Duodenal mucosa (tissue), 2 donors: ENCODE results near the gene ALLC.
"Not testable (repeated sequence)": the region's sequence is repeated elsewhere in the genome, so short reads cannot be mapped to it uniquely, and the experiment has no call there.

Experiments used
- H3K27ac ChIP-seq: one replicate; pipeline ENCODE4 v1.7.0; 2013; ENCODE audit warnings: low read depth, low read length
- H3K27me3 ChIP-seq, 2 donors: one replicate each; pipeline ENCODE4 v1.7.0; 2013; ENCODE audit warnings: low read length in 2 of 2, control low read depth in 1 of 2; ENCODE audit not compliant: insufficient read depth in 2 of 2, control insufficient read depth in 1 of 2
- H3K36me3 ChIP-seq, 2 donors: one replicate each; pipeline ENCODE4 v1.7.0; 2013; ENCODE audit warnings: low read length in 2 of 2, control low read depth in 1 of 2; ENCODE audit not compliant: insufficient read depth in 2 of 2, control insufficient read depth in 1 of 2
- H3K4me1 ChIP-seq, 2 donors: one replicate each; pipeline ENCODE4 v1.7.0; 2013; ENCODE audit warnings: low read length in 2 of 2, control low read depth in 1 of 2; ENCODE audit not compliant: insufficient read depth in 2 of 2, control insufficient read depth in 1 of 2
- H3K4me3 ChIP-seq, 2 donors: one replicate each; pipeline ENCODE4 v1.7.0; 2013; ENCODE audit warnings: low read length in 2 of 2, low read depth in 1 of 2
- H3K9ac ChIP-seq, 2 donors: one replicate each; pipeline ENCODE4 v1.7.0; 2013; ENCODE audit warnings: low read length in 2 of 2, low read depth in 1 of 2
- H3K9me3 ChIP-seq, 2 donors: one replicate each; pipeline ENCODE4 v1.7.0; 2013; ENCODE audit warnings: low read length in 2 of 2, control low read depth in 1 of 2; ENCODE audit not compliant: control insufficient read depth in 1 of 2

Gene ALLC

DNA sequence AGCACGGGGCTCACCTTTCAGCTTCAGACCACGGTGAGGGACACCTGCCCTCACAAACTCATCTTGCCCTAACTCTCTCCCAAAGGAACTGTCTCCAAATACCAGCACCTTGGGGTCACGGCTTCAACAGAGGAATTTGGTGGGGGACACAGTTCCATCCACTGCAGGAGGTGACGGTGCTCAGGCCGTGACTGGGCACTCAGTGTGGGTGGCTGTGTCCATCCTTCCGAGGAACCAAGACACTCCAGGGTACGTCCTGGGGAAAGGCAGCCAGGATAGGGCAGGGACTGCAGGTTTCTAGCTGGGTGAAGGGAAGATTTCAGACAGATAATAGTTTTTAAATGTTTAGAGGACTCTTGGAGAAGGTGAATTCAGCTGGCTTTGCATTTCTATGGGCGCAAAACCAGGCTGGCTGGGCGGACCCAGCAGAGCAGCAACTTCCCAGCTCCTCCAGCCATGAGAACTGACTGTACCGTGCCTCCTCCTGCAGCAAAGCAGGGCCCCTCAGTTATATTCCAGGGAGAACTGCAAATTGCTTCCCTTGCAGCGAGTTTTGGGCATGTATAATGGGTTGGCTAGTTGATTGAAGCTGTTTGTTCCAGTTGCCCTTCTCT lies 23.9 kb upstream of the ALLC start:
- H3K27me3 ChIP-seq, result no peaks in the 10 kb centered on the region
- no peaks in the 10 kb centered on the region for H3K36me3 ChIP-seq
- no peak overlapping the region for H3K27ac ChIP-seq
- no peaks in the 10 kb centered on the region for H3K9me3 ChIP-seq
- no peak overlapping the region for H3K9ac ChIP-seq
- no peaks in the 10 kb centered on the region for H3K4me1 ChIP-seq
- H3K4me3 ChIP-seq, result no peak overlapping the region

DNA sequence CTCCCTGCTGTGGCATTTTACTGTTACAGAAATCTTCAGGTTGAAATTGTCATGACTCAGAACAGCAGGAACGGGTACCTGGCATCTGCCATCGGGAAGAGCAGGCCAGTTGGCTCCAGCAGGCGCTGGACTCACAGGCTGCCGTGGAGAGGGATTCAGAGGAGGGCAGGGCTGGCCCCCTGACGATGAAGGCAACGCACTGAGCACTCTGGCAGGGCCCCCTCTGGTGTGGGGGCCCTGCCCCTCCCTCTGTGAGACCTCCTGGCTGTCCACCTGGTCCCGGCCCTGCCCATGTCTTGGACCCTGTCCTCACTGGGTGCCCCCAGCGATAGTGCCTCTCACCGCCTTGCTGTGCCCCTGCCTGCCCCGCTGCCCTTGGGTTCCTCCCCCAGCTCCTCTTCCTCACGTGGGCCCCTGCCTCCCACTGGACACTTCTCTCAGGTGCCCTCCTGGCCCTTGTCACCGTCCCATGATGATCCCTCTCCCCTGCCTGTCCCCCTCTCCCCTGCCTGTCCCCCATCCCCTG lies 23.3 kb upstream of the ALLC start:
- Histone ChIP-seq H3K27me3 (no peaks in the 10 kb centered on the region), H3K9me3 (no peaks in the 10 kb centered on the region), H3K27ac (no peak overlapping the region), H3K36me3 (no peaks in the 10 kb centered on the region), H3K4me3 (no peak overlapping the region), H3K9ac (no peak overlapping the region), H3K4me1 (no peaks in the 10 kb centered on the region)

DNA sequence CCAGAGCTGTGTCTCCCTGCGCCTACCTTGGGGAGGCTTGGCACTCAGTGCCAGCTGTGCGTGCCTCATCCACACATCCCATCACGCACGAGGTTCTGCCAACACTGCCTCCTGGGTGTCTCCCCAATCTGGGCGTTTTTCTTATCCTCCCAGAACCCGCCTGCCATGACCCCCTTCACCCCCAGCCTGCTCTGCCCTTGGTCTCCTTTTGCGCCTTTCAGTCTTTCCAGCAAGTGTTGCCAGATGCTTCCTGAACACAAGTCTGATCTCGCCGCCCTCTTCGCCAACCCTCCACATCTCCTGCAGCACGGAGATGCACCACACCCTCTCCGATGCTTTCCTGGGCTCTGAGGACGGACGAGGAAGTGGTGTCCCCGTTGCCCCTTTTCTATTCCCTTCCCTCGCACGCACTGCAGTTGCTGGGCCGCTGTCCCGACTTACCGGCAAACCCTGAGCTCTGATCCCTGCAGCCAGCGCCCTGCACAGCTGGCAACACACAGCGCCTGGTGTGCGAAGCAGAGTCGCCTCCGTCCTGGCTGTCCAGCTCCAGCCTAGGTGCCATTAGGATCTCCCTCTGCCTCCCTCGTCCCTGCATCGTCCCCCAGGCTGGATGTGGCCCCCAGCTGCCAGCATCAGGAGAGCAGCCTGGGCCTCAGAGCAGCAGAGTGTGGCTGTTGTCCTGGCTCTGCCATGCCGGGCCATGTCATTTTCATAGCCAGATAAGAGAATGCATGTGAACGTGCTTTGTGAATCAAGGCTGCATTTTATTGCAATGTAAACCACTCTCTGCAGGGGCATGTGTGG lies 22.6 kb upstream of the ALLC start:
- no peaks in the 10 kb centered on the region for H3K27me3 ChIP-seq
- no peaks in the 10 kb centered on the region for H3K36me3 ChIP-seq
- no peak overlapping the region for H3K27ac ChIP-seq
- H3K4me3 ChIP-seq, result peak overlapping the region in 1 of 2 donors; percentile 37
- H3K4me1 ChIP-seq, result no peaks in the 10 kb centered on the region
- no peaks in the 10 kb centered on the region for H3K9me3 ChIP-seq
- H3K9ac ChIP-seq, result no peak overlapping the region

DNA sequence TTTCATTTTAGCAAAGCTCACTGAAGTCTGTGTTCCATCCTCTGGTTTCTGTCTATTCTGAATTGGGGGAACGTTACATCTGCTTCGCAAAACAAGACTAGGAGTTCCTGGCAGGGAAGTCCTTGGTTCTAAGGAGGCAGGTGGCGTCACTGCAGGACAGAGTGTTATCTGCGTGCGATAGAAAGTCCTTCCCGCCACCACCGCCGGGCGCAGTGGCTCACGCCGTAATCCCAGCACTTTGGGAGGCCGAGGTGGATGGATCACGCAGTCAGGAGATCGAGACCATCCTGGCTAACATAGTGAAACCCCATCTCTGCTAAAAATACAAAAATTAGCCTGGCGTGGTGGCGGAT lies 22.0 kb upstream of the ALLC start:
- not testable (repeated sequence) for H3K4me3 ChIP-seq, H3K4me1 ChIP-seq, H3K9ac ChIP-seq, H3K9me3 ChIP-seq, H3K36me3 ChIP-seq, H3K27ac ChIP-seq, H3K27me3 ChIP-seq

DNA sequence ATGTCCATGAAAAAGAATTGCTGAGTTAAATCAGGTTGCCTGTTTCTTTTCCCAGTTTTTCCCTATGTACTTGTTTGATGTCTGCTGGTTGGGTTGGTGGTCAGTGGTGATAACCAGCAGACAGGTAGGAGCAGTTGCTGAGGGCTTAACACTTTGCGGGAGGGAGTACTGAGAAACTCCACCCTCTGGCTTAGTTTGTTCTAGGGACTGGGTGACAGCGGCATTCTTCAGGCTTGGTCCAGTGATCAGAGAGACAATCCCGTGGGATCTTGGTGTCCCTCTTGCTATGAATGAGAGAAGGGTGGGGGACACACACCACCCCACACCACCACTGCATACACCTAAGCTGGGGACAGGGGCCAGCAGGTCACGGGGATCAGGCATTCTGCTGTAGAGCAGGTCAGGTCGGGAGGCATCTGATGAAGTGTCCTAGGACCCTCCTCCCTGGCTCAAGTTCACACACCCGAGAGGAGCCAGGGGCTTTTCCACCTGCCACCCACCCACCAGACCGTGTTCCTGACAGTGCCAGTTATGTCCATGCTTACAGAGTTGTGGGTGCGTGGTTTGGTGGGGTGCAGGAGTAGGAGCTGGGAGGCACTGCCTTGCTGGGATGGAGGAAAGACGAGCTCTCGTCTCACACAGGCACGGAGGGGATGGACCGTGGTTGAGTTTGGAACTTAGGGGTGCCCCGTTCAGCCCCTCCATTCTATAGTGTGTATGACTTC lies 21.3 kb upstream of the ALLC start:
- Histone ChIP-seq H3K4me3 (no peak overlapping the region), H3K9me3 (no peaks in the 10 kb centered on the region), H3K27me3 (no peaks in the 10 kb centered on the region), H3K36me3 (no peaks in the 10 kb centered on the region), H3K27ac (no peak overlapping the region), H3K9ac (no peak overlapping the region), H3K4me1 (no peaks in the 10 kb centered on the region)

DNA sequence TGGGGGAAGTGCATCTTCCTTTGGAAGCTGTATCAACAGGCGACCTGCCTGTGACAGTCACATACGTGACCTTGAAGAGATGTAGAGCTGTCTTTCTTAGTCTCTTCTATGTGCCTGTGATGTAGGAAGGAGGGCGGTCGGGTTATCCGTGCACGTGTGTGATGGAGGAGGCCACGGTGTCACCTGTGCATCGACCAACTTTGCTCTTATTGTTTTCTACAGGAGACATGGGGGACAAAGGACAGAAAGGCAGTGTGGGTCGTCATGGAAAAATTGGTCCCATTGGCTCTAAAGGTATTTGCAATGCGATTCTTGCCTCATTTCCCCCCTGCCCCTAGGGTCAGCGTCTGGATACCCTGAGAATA lies 20.7 kb upstream of the ALLC start:
- H3K36me3 ChIP-seq, result no peaks in the 10 kb centered on the region
- no peaks in the 10 kb centered on the region for H3K27me3 ChIP-seq
- H3K4me3 ChIP-seq, result no peak overlapping the region
- no peak overlapping the region for H3K9ac ChIP-seq
- no peaks in the 10 kb centered on the region for H3K9me3 ChIP-seq
- H3K27ac ChIP-seq, result no peak overlapping the region
- no peaks in the 10 kb centered on the region for H3K4me1 ChIP-seq

DNA sequence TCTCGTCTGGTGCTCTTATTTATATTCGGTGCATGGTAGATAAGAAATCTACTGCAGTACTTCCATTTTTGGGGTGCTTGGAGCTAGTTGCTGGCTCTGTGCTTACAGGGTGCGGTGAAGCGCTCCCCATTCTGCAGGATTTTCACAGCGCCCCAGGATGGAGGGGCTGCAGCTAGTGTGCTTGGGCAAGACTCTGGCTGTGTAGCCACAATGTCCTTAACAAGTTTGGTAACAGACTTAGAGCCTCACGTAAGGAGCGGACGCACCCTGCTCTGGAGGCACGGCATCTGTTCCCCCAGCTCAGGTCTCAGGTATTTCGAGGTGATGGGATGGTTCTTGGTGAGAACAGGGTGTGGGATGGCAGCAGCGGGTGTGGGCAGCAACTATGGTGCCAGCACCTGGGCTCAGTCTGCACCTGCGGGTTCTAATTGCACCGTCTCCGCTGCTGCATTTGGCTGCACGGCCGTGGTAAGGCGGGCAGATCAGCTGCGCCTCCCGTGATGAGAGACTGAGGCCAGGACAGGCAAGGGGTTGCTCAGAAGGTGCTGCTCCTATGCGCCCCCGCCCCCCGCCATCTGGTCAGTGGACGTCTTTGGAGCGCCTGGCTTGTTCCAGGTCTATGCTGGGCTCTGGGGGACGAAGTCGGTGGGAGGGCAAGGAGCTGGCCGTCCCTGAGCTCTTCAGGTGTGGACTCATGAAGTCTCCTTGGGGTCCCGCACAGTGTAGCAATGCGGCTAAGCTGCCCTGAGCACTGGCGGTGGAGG lies 20.1 kb upstream of the ALLC start:
- no peak overlapping the region for H3K9ac ChIP-seq
- H3K4me1 ChIP-seq, result no peaks in the 10 kb centered on the region
- H3K4me3 ChIP-seq, result no peak overlapping the region
- no peaks in the 10 kb centered on the region for H3K27me3 ChIP-seq
- H3K27ac ChIP-seq, result no peak overlapping the region
- H3K36me3 ChIP-seq, result no peaks in the 10 kb centered on the region
- no peaks in the 10 kb centered on the region for H3K9me3 ChIP-seq

DNA sequence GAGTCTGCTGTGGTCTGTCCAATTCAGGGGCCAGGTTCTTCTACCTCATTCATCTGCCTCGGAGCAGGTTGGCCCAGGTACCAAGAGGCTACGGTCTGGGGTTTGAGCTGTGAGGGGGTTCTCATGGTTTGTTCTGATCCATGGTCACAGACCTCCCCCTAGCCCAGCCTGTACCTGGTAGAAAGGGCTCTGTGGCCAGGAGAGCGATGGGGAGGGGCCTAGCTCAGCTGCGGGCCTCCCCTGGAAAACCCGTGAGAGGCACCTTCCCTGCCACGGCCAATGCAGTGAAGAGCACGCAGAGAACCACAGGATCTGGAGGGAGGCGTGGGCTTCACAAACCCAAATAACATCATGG lies 19.6 kb upstream of the ALLC start:
- Histone ChIP-seq H3K36me3 (no peaks in the 10 kb centered on the region), H3K27ac (no peak overlapping the region), H3K9ac (no peak overlapping the region), H3K4me1 (no peaks in the 10 kb centered on the region), H3K4me3 (no peak overlapping the region), H3K9me3 (no peaks in the 10 kb centered on the region), H3K27me3 (no peaks in the 10 kb centered on the region)

DNA sequence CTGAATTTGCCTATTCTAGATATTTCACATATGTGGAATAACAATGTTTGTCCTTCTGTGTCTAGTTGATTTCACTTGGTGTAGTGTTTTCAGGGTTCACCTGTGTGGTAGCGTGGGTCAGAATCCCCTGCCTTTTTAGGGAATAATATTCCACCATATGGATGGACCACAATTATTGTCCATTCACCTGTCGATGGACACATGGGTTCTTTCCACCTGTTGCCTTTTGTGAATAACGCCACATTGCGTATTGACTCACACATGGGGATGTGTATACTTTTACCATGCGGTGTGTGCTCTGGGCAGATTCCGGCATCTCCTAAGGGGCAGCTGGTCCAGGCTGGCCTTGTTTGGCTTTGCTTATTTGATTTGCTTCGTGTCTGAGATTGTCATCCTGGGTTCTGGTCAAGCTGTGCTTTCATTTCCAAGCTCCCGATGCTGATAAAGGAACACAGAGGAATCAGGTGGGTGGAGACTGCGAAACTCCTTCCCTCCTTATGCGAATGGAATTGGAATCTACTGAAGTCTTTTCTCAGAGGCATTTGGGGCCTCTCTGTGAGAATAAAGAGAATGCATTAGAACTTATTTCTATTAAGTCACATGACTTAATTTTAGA lies 18.9 kb upstream of the ALLC start:
- Histone ChIP-seq H3K4me3 (no peak overlapping the region), H3K9ac (no peak overlapping the region), H3K9me3 (no peaks in the 10 kb centered on the region), H3K4me1 (no peaks in the 10 kb centered on the region), H3K27me3 (no peaks in the 10 kb centered on the region), H3K36me3 (no peaks in the 10 kb centered on the region), H3K27ac (no peak overlapping the region)
